ENCODE results near the gene CHI3L2.

Gene CHI3L2

GRCh38 chr1:111227434-111227833 is at the start of gene CHI3L2:
Gene CHI3L2, plus strand, starts transcription at chr1:111227713. Its CDS starts 17 bp downstream, at chr1:111227730.
- no peaks in the 10 kb centered on the region for H3K36me3 ChIP-seq (ENCODE audit: control insufficient read depth, insufficient read depth, low read length, severe bottlenecking)
- H3K4me3 ChIP-seq (ENCODE audit: low read length): peak within 1 kb of the TSS; percentile 74
- DNase-seq (ENCODE audit: low read depth): peak; percentile 73
- H3K9me3 ChIP-seq (ENCODE audit: control insufficient read depth, low read length): no peaks in the 10 kb centered on the region
- H3K9ac ChIP-seq (ENCODE audit: low read length): peak within 1 kb of the TSS; percentile 66
- H3K27me3 ChIP-seq (replicated peaks; ENCODE audit: control insufficient read depth, insufficient read depth, low read length): no peaks in the 10 kb centered on the region
- H3K4me1 ChIP-seq (ENCODE audit: control insufficient read depth, insufficient read depth, low read length): peaks cover 50% of the 10 kb centered on the region

- Histone ChIP-seq H3K27me3 (replicated peaks; ENCODE audit: control insufficient read depth, insufficient read depth, low read length) (no peaks in the 10 kb centered on the region), H3K36me3 (ENCODE audit: control insufficient read depth, insufficient read depth, low read length, severe bottlenecking) (peaks cover 69% of the 10 kb centered on the region), H3K4me3 (ENCODE audit: low read length) (no peak overlapping the region), H3K4me1 (ENCODE audit: control insufficient read depth, insufficient read depth, low read length) (peaks cover 36% of the 10 kb centered on the region), H3K9ac (ENCODE audit: low read length) (peak overlapping the region; percentile 7), H3K9me3 (ENCODE audit: control insufficient read depth, low read length) (no peaks in the 10 kb centered on the region)
- no peak for DNase-seq (ENCODE audit: low read depth)
These were observed 47.5 kb upstream of the CHI3L2 start for GRCh38 chr1:111179968-111180533.

GRCh38 chr1:111182052-111182451 is 45.5 kb upstream of the CHI3L2 start:
- H3K4me3 ChIP-seq (ENCODE audit: low read length): no peak overlapping the region
- H3K9me3 ChIP-seq (ENCODE audit: control insufficient read depth, low read length): no peaks in the 10 kb centered on the region
- H3K9ac ChIP-seq (ENCODE audit: low read length): no peak overlapping the region
- DNase-seq (ENCODE audit: low read depth): no peak
- peaks cover 75% of the 10 kb centered on the region for H3K36me3 ChIP-seq (ENCODE audit: control insufficient read depth, insufficient read depth, low read length, severe bottlenecking)
- no peaks in the 10 kb centered on the region for H3K27me3 ChIP-seq (replicated peaks; ENCODE audit: control insufficient read depth, insufficient read depth, low read length)
- H3K4me1 ChIP-seq (ENCODE audit: control insufficient read depth, insufficient read depth, low read length): peaks cover 49% of the 10 kb centered on the region

GRCh38 chr1:111183308-111184069 is 44.0 kb upstream of the CHI3L2 start:
- H3K4me1 ChIP-seq (ENCODE audit: control insufficient read depth, insufficient read depth, low read length): peaks cover 49% of the 10 kb centered on the region
- no peak overlapping the region for H3K4me3 ChIP-seq (ENCODE audit: low read length)
- DNase-seq (ENCODE audit: low read depth): peak; percentile 18
- peak overlapping the region; percentile 13 for H3K9ac ChIP-seq (ENCODE audit: low read length)
- peaks cover 78% of the 10 kb centered on the region for H3K36me3 ChIP-seq (ENCODE audit: control insufficient read depth, insufficient read depth, low read length, severe bottlenecking)
- no peaks in the 10 kb centered on the region for H3K9me3 ChIP-seq (ENCODE audit: control insufficient read depth, low read length)
- H3K27me3 ChIP-seq (replicated peaks; ENCODE audit: control insufficient read depth, insufficient read depth, low read length): no peaks in the 10 kb centered on the region

- peaks cover 78% of the 10 kb centered on the region for H3K36me3 ChIP-seq (ENCODE audit: control insufficient read depth, insufficient read depth, low read length, severe bottlenecking)
- H3K27me3 ChIP-seq (replicated peaks; ENCODE audit: control insufficient read depth, insufficient read depth, low read length): no peaks in the 10 kb centered on the region
- no peak for DNase-seq (ENCODE audit: low read depth)
- H3K9ac ChIP-seq (ENCODE audit: low read length): peak overlapping the region; percentile 58
- H3K4me3 ChIP-seq (ENCODE audit: low read length): no peak overlapping the region
- H3K4me1 ChIP-seq (ENCODE audit: control insufficient read depth, insufficient read depth, low read length): peaks cover 46% of the 10 kb centered on the region
- no peaks in the 10 kb centered on the region for H3K9me3 ChIP-seq (ENCODE audit: control insufficient read depth, low read length)
These were observed 42.9 kb upstream of the CHI3L2 start for GRCh38 chr1:111184663-111185062.

- H3K36me3 ChIP-seq (ENCODE audit: control insufficient read depth, insufficient read depth, low read length, severe bottlenecking): peaks cover 33% of the 10 kb centered on the region
- peak overlapping the region; percentile 45 for H3K4me3 ChIP-seq (ENCODE audit: low read length)
- H3K9me3 ChIP-seq (ENCODE audit: control insufficient read depth, low read length): no peaks in the 10 kb centered on the region
- no peaks in the 10 kb centered on the region for H3K27me3 ChIP-seq (replicated peaks; ENCODE audit: control insufficient read depth, insufficient read depth, low read length)
- DNase-seq (ENCODE audit: low read depth): peak; percentile 42
- peak overlapping the region; percentile 84 for H3K9ac ChIP-seq (ENCODE audit: low read length)
- H3K4me1 ChIP-seq (ENCODE audit: control insufficient read depth, insufficient read depth, low read length): peaks cover 65% of the 10 kb centered on the region
These were observed 36.5 kb upstream of the CHI3L2 start for GRCh38 chr1:111190931-111191451.

GRCh38 chr1:111191496-111191895 is 36.0 kb upstream of the CHI3L2 start:
- Histone ChIP-seq H3K9ac (ENCODE audit: low read length) (peak overlapping the region; percentile 84), H3K9me3 (ENCODE audit: control insufficient read depth, low read length) (no peaks in the 10 kb centered on the region), H3K36me3 (ENCODE audit: control insufficient read depth, insufficient read depth, low read length, severe bottlenecking) (peaks cover 28% of the 10 kb centered on the region), H3K27me3 (replicated peaks; ENCODE audit: control insufficient read depth, insufficient read depth, low read length) (no peaks in the 10 kb centered on the region), H3K4me1 (ENCODE audit: control insufficient read depth, insufficient read depth, low read length) (peaks cover 62% of the 10 kb centered on the region), H3K4me3 (ENCODE audit: low read length) (peak overlapping the region; percentile 45)
- peak; percentile 71 for DNase-seq (ENCODE audit: low read depth)

GRCh38 chr1:111192074-111192473 is 35.4 kb upstream of the CHI3L2 start:
- Histone ChIP-seq H3K9ac (ENCODE audit: low read length) (peak overlapping the region; percentile 84), H3K4me1 (ENCODE audit: control insufficient read depth, insufficient read depth, low read length) (peaks cover 62% of the 10 kb centered on the region), H3K27me3 (replicated peaks; ENCODE audit: control insufficient read depth, insufficient read depth, low read length) (no peaks in the 10 kb centered on the region), H3K36me3 (ENCODE audit: control insufficient read depth, insufficient read depth, low read length, severe bottlenecking) (peaks cover 22% of the 10 kb centered on the region), H3K4me3 (ENCODE audit: low read length) (peak overlapping the region; percentile 45), H3K9me3 (ENCODE audit: control insufficient read depth, low read length) (no peaks in the 10 kb centered on the region)
- DNase-seq (ENCODE audit: low read depth): no peak

GRCh38 chr1:111192658-111193519 is 34.6 kb upstream of the CHI3L2 start:
- DNase-seq (ENCODE audit: low read depth): peak; percentile 18
- Histone ChIP-seq H3K36me3 (ENCODE audit: control insufficient read depth, insufficient read depth, low read length, severe bottlenecking) (peaks cover 14% of the 10 kb centered on the region), H3K4me1 (ENCODE audit: control insufficient read depth, insufficient read depth, low read length) (peaks cover 68% of the 10 kb centered on the region), H3K9ac (ENCODE audit: low read length) (peak overlapping the region; percentile 84), H3K9me3 (ENCODE audit: control insufficient read depth, low read length) (no peaks in the 10 kb centered on the region), H3K4me3 (ENCODE audit: low read length) (peak overlapping the region; percentile 45), H3K27me3 (replicated peaks; ENCODE audit: control insufficient read depth, insufficient read depth, low read length) (no peaks in the 10 kb centered on the region)

- Histone ChIP-seq H3K9me3 (ENCODE audit: control insufficient read depth, low read length) (no peaks in the 10 kb centered on the region), H3K9ac (ENCODE audit: low read length) (peak overlapping the region; percentile 84), H3K4me1 (ENCODE audit: control insufficient read depth, insufficient read depth, low read length) (peaks cover 71% of the 10 kb centered on the region), H3K27me3 (replicated peaks; ENCODE audit: control insufficient read depth, insufficient read depth, low read length) (no peaks in the 10 kb centered on the region), H3K4me3 (ENCODE audit: low read length) (no peak overlapping the region), H3K36me3 (ENCODE audit: control insufficient read depth, insufficient read depth, low read length, severe bottlenecking) (peaks cover 4% of the 10 kb centered on the region)
- DNase-seq (ENCODE audit: low read depth): no peak
These were observed 33.6 kb upstream of the CHI3L2 start for GRCh38 chr1:111193712-111194480.
